Measurements from ENCODE around the gene PRKCE.

Gene PRKCE

GRCh38 chr2:46006473-46007025, 355.1 kb downstream of the PRKCE start:
- DNase-seq = no peak

GRCh38 chr2:46007412-46007811, 355.9 kb downstream of the PRKCE start:
- DNase-seq = no peak

- DNase-seq = no peak
Measured at GRCh38 chr2:46008091-46008870, 356.8 kb downstream of the PRKCE start.

DNA sequence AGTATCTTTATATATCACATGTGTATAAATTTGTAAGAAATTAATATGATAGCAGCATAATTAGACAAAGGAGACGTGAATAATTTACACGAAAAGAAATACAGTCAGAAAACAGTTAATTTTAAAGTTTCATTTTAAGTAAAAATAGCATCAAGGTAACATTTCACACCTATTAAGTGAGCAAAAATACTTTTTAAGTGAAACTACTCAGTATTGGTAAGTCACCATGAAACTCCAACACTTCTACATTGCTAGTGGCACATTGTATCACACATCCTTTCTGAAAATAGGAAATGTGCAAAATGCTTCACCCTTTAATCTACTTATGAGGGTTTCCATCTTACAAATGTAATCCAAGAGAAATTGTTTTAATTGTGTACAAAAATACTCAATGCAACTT, 357.8 kb downstream of the PRKCE start:
- no peak for DNase-seq

DNA sequence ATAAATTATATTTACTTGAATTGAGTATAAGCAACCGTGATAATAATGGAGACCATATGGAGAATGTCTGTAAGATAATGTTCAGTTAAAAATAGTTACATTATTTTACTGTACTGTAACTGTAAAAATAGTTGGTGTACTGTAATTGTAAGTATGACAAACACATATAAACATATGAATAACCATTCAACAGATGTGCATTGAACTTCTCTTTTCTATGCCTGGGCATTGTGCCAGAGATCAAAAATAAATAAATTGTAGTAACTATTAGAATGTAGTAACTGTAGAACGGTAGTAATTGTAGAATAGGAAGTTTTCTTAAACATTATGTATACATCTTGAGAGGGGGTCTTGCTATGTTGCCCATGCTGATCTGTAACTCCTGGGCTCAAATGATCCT, 358.3 kb downstream of the PRKCE start:
- no peak for DNase-seq

- no peak for DNase-seq
Measured at GRCh38 chr2:46010223-46010924, 358.9 kb downstream of the PRKCE start.

DNA sequence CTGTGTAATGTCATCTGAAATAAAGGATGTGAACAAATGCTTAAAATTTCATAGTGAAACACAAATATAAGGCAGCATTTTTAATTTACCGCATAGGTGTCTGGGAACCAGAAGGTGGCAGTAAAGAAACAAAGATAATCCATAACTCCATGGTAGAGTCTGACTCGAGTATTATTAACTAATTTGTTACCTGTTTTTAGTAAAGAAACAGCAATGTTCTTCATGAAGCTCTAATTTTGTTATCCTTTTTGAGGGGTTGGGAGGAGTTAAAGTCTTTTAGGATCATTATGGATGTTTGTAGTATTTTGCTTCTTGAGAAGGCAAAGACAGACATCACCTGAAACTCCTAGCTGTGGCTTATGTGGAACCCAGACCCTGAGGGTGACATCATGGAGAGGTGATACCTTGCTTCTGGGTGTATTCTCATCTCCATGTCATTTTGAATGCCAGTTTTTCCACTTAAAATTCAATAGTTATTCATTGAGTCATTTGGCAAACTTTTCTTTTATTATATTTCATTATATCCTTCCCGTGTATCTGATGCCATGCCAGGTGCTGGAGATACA, 359.5 kb downstream of the PRKCE start:
- peak in 1 of 2 experiments; percentile 49 for DNase-seq

GRCh38 chr2:46012618-46013240, 361.3 kb downstream of the PRKCE start:
- DNase-seq = no peak

DNA sequence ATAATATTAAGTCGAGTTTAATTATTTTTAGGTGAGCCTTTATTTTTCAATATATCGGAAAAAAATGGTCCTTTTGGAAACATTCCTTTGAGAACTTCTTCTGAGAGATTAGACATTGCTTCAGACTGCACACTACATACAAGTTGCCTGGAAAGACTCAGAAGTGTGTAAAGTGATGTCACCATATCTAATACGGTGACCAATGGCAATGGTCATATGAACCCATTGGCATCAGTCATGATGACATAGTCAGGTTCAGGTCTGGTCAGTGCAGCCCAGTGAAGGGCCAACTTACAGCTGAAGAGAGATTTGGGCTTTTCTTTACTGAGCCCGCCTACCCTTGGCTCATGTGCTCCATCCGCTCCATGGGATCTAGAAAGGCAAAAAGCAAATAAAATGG, 362.3 kb downstream of the PRKCE start:
- no peak for DNase-seq

GRCh38 chr2:46014911-46015654, 363.6 kb downstream of the PRKCE start:
- DNase-seq = no peak

GRCh38 chr2:46015671-46016070, 364.2 kb downstream of the PRKCE start:
- no peak for DNase-seq

- DNase-seq = no peak
Measured at GRCh38 chr2:46016091-46016490, 364.6 kb downstream of the PRKCE start.

DNA sequence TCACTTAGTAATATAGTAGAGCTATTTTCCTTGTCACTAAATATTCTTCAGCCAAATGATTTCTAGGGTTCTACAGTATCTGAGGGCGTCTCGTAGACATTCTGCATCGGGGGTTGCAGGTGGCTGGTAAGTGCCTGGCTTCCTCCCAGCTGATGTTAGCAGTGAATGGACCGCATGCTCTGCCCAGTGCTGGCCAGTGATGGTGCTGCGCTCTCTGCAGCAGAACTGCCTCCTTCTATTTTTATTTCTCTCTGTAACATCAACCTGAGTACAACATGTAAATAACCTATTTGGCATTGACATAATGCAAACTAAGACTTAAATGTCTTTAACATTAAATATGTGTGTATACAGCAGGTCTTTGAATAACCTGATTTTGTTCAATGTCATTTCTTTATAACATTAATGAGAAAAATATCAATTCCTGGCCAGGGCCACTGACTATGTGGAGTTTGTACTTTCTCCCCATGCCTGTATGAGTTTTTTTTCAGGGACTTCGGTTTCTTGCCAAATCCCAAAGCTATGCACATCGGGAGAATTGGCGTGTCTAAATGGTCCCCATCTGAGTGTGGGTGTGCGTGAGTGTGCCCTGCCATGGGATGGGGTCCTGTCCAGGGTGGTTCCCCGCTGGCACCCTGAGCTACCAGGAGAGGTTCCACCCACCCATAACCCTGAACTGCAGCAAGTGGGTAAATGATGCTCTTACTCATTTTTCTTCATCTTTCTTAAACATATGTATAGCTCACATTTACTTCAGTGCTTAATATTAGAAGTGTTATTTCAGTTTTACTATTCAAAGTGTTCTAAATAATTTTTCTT, 367.5 kb downstream of the PRKCE start:
- DNase-seq = no peak

GRCh38 chr2:46020416-46020815, 368.9 kb downstream of the PRKCE start:
- DNase-seq = no peak

DNA sequence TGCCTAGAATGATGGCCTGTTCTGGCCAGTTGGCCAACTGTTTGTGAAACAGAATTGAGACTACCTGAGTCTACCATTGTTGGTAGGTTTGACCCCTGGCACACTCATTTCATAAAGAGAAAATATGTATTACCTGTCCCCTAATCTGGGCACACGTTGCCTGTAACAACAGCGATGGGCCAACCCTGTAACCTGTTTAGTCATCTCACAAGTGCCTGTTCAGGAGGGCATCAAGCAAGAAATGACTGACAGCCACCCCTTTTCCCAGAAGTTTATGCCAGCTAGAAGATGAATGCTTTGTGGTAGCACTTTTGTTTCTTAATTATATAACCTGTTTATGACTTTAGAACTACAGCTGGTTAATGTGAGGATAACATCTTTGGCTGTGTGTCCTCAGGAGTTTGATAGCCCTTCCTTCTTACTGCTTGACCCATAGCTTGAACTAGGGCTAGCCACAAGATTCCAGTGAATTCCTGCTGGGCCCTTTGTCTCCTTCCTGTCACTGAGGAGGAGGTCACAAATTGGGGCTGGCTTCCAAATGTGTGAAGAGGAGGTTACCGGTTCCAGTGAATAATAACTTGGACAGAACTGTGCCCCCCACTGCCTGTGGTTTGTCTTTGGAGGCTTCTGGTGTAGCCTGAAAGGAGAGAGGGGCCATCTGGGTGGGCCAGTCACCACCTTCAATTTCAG, 371.8 kb downstream of the PRKCE start:
- no peak for DNase-seq

DNA sequence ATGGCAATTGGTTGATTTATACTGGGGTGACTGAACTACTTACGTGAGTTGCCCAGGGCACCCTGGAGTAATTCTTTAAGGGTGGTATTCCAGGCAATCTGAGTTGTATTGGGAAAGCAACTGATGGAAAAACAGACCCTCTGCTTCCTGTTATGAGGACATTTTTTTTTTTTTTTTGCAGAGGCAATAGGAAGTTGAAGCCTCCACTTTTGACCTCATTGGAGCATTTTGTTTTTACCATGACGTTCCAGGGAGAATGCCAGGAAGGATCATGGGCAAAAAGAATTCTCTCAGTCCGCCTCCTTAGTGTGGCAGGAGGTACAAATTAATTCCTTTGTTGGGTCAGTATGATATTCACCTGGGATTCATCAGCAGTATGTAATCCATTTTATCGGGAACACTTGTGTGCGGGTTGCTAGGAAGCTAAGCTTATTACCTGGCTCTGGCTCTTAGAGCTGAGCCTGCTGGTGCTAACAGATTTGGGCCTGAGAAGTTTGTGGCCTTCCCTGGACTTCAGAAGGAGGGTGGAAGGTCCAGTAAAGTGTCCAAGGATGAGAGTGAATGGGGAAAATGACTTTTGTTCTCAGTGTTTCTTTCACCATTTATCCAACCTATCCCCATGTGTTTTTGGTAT, 372.8 kb downstream of the PRKCE start:
- DNase-seq = no peak

DNA sequence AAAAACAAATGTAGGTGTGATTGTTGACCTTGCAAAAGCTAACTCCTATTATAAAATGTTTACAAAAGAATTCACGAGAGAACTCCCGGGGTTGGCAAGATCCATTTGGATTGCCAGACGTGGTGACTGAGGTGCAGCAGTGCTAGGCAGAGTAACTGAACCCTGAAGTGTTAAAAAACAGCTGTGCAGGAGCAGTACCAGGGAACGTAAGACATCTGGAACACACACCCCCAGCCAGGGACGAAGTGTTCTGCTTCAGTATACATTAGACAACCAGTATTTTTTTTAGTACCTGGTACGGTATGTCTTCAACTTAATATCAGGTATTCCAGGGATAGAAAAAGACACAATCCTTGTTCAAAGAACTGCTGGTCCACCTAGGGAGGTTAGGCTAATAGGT, 373.6 kb downstream of the PRKCE start:
- no peak for DNase-seq

DNA sequence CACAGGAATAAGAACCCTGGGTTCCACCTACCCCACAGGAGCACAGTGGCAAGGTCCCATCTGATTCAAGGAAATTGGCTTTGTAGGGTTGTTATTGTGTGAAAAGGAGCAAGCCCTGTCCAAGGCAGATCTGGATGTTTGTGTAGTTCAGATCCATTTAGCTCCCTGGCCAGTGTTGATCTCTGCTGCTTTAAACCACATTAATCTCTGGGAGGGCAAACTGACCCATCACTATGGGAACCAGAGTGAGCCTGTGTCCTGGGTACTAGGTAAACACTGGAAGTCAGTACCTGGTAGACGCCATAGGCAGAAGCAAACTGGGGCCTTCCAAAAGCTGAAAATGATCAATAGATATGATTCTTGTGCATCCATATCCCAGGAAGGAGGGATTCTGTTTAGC, 374.2 kb downstream of the PRKCE start:
- no peak for DNase-seq

DNA sequence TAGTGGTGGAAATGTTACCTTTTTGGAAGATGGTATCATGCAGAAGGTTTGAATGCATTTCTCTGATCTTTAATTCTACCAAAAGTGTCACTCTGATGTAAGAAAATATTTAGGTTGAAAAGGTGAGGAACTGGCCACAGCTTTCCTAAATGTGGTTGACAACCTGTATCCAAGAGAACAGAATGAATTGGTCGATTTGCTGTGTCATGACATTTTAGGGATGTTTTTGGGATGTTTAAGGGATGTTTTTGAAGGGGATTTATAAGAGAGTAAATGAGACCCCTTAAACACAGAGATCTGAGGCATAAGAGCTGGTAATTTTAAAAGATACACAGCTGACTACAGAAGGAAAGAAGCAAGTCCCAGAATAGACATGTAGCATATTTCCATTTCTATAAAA, 375.0 kb downstream of the PRKCE start:
- DNase-seq = no peak

GRCh38 chr2:46029332-46029811, 377.9 kb downstream of the PRKCE start:
- no peak for DNase-seq

Data from NCI-H446 (cell line).